Mesendoderm (in vitro differentiated cells): ENCODE results near the gene NCOR1.
A peak's percentile ranks its signal among the peaks of the same experiment; 100 is the strongest.
"Not testable (repeated sequence)": the region's sequence is repeated elsewhere in the genome, so short reads cannot be mapped to it uniquely, and the experiment has no call there.

ENCODE experiments used
- DNase-seq: peaks from one replicate; pipeline ENCODE4 v3.0.0; 2013
- H2AK5ac ChIP-seq: 2 replicates; pipeline ENCODE4 v1.6.1; 2013; ENCODE audit warnings: low read length, inconsistent platforms
- H2BK120ac ChIP-seq: 2 replicates; pipeline ENCODE4 v1.6.1; 2013; ENCODE audit warnings: low read depth, mild to moderate bottlenecking, low read length, moderate library complexity, mixed read lengths
- H2BK15ac ChIP-seq: replicated peaks from 2 replicates; pipeline ENCODE4 v1.6.1; 2013; ENCODE audit warnings: low read depth, mild to moderate bottlenecking, moderate library complexity
- H2BK5ac ChIP-seq: 2 replicates; pipeline ENCODE4 v1.6.1; 2013; ENCODE audit warnings: low read length, inconsistent platforms
- H3K18ac ChIP-seq: 2 replicates; pipeline ENCODE4 v1.6.1; 2013; ENCODE audit warnings: mild to moderate bottlenecking, low read length, mixed read lengths
- H3K23ac ChIP-seq: one replicate; pipeline ENCODE4 v1.6.1; 2013; ENCODE audit warnings: low read length
- H3K27ac ChIP-seq: 2 replicates; pipeline ENCODE4 v1.5.1; 2013; ENCODE audit warnings: low read depth, mild to moderate bottlenecking, inconsistent platforms, low read length, moderate library complexity
- H3K27me3 ChIP-seq: 2 replicates; pipeline ENCODE4 v1.6.1; 2013; ENCODE audit warnings: low read length, control low read depth, mild to moderate bottlenecking, inconsistent platforms; ENCODE audit not compliant: insufficient read depth, poor library complexity
- H3K36me3 ChIP-seq: 2 replicates; pipeline ENCODE4 v1.6.1; 2013; ENCODE audit warnings: low read length, inconsistent platforms; ENCODE audit not compliant: control insufficient read depth, insufficient read depth
- H3K4ac ChIP-seq: one replicate; pipeline ENCODE4 v1.6.1; 2013; ENCODE audit warnings: low read depth, mild to moderate bottlenecking, low read length, moderate library complexity
- H3K4me1 ChIP-seq: 2 replicates; pipeline ENCODE4 v1.6.1; 2013; ENCODE audit warnings: low read depth, low read length, inconsistent platforms; ENCODE audit not compliant: control insufficient read depth
- H3K4me2 ChIP-seq: 2 replicates; pipeline ENCODE4 v1.6.1; 2013; ENCODE audit warnings: low read length
- H3K4me3 ChIP-seq: 2 replicates; pipeline ENCODE4 v1.5.1; 2013; ENCODE audit warnings: mild to moderate bottlenecking, low read length
- H3K56ac ChIP-seq: one replicate; pipeline ENCODE4 v1.6.1; 2013; ENCODE audit warnings: low read length
- H3K79me1 ChIP-seq: 2 replicates; pipeline ENCODE4 v1.6.1; 2013; ENCODE audit warnings: low read length, inconsistent platforms
- H3K79me2 ChIP-seq: 2 replicates; pipeline ENCODE4 v1.6.1; 2013; ENCODE audit warnings: mild to moderate bottlenecking, low read length; ENCODE audit not compliant: control insufficient read depth, insufficient read depth
- H3K9ac ChIP-seq: 2 replicates; pipeline ENCODE4 v1.6.1; 2013; ENCODE audit warnings: low read length, inconsistent platforms
- H4K5ac ChIP-seq: one replicate; pipeline ENCODE4 v1.6.1; 2013; ENCODE audit warnings: low read length
- H4K8ac ChIP-seq: one replicate; pipeline ENCODE4 v1.6.1; 2013; ENCODE audit warnings: low read depth, mild to moderate bottlenecking, control low read depth, low read length, moderate library complexity
- WGBS: extraction: QIAGEN DNeasy Blood & Tissue Kit; methylation state at CpG from one replicate; pipeline ENCODE4 v1.1.7; 2013; ENCODE audit warnings: low lambda C conversion rate, missing lambda C conversion rate; ENCODE audit not compliant: insufficient coverage; ENCODE audit errors: extremely low coverage; 5-methylcytosine and 5-hydroxymethylcytosine counted together

The NCOR1 gene

DNA sequence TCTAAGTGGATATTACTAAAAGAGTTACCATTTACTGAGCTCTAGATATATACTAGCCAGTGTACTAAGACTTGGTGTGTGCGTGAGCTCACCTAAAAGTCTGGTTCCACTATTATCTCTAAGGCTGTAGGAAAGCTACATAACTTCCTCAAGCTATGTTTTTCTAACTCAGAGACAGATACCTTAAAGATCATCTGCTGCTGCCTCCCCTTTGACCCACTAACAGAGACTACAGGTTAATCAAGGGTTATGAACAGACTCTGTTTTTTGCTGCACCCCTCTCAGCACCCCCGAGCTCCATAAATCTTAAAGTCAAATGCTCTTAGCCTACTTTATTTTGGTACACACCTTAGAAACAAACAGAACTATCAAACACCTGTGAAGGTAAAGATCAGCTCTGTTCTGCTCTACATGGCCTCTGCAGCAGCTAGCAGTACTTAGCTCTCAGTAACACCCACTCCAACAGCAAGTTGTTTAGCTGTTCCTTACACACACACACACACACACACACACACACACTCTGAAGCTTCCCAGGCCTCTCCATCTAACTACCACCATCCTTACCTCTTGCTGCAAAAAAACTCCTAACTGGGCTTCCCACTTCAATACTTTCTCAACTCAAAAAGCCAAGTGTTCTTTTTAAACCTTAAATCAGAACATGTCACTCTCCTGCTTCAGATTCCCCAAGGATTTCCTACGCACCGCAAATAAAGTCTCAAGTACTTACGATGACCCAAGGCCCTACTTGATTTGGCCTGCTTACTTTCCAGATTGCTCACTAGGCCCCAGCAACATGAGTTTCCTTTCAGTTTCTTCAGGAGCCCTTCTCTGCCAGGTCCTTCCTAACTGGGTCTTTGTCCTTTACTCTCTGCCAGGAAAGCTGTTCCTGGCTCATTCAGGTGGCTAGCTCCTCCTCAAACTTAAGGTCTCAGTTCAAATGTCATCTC is 12.5 kb downstream of the NCOR1 start:
- not testable (repeated sequence) for H3K4me3 ChIP-seq, H3K23ac ChIP-seq, H2BK5ac ChIP-seq, H2BK120ac ChIP-seq, H3K36me3 ChIP-seq, H4K8ac ChIP-seq, H3K9ac ChIP-seq, H2AK5ac ChIP-seq, H3K4ac ChIP-seq, H3K18ac ChIP-seq, H3K4me2 ChIP-seq, H2BK15ac ChIP-seq, H3K27ac ChIP-seq, H3K4me1 ChIP-seq, H3K79me1 ChIP-seq, H3K56ac ChIP-seq, H4K5ac ChIP-seq, H3K27me3 ChIP-seq
- DNase-seq = peak; percentile 8
- H3K79me2 ChIP-seq = peaks cover 33% of the 10 kb centered on the region
- WGBS = no CpG with 5 or more reads among the region's 5 CpGs

DNA sequence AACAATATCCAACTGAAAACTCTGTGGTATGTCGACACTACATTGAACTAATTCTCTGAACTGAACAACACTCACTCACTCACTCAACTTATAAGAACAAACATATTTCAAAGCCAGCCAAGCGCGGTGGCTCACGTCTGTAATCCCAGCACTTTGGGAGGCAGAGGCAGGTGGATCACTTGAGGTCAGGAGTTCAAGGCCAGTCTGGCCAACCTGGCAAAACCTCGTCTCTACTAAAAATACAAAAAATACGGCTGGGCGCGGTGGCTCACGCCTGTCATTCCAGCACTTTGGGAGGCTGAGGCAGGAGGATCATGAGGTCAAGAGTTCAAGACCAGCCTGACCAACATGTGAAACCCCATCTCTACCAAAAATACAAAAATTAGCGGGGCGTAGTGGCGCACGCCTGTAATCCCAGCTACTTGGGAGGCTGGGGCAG is 13.6 kb downstream of the NCOR1 start:
- not testable (repeated sequence) for H4K8ac ChIP-seq, H3K4me3 ChIP-seq, H3K27me3 ChIP-seq, H3K4me2 ChIP-seq, H3K27ac ChIP-seq, H3K4me1 ChIP-seq, H2BK5ac ChIP-seq, H4K5ac ChIP-seq, DNase-seq, H3K36me3 ChIP-seq, H2BK120ac ChIP-seq, H3K4ac ChIP-seq, H3K56ac ChIP-seq, H3K18ac ChIP-seq, H3K9ac ChIP-seq, H3K79me1 ChIP-seq, H2AK5ac ChIP-seq, H3K23ac ChIP-seq, H2BK15ac ChIP-seq
- WGBS = no CpG with 5 or more reads among the region's 13 CpGs
- peaks cover 38% of the 10 kb centered on the region for H3K79me2 ChIP-seq

DNA sequence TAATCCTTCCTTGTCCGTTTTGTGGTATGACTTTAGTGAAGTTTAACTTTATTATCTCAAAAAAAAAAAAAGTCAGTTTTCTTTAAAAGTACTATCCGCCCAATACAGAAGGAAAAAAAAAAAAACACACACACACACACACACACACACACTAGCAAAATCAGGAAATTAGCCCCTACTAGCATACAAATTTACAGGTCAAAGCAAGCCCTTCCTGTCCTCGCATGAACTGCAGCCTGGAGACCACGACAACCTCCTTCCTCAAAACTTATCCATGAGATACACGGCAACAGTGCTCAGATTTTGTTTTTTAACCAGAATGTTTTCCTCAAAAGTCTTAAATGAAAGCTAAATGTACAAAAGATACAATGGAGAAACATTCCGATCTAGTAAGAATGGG is 16.2 kb downstream of the NCOR1 start:
- H3K4me3 ChIP-seq = no peak overlapping the region
- H3K56ac ChIP-seq = no peak overlapping the region
- H3K18ac ChIP-seq = no peak overlapping the region
- peak; percentile 30 for DNase-seq
- H3K4me2 ChIP-seq = no peak overlapping the region
- no peak overlapping the region for H3K9ac ChIP-seq
- H2BK120ac ChIP-seq = no peak overlapping the region
- H3K36me3 ChIP-seq = no peaks in the 10 kb centered on the region
- H3K27ac ChIP-seq = no peak overlapping the region
- H3K79me2 ChIP-seq = peaks cover 33% of the 10 kb centered on the region
- no peak overlapping the region for H4K5ac ChIP-seq
- H3K79me1 ChIP-seq = peaks cover 2% of the 10 kb centered on the region
- H4K8ac ChIP-seq = no peak overlapping the region
- no peak overlapping the region for H2BK15ac ChIP-seq
- no peak overlapping the region for H2BK5ac ChIP-seq
- H3K4ac ChIP-seq = no peak overlapping the region
- H3K27me3 ChIP-seq = no peaks in the 10 kb centered on the region
- H3K23ac ChIP-seq = no peak overlapping the region
- no peaks in the 10 kb centered on the region for H3K4me1 ChIP-seq
- WGBS = no CpG with 5 or more reads among the region's 6 CpGs
- no peak overlapping the region for H2AK5ac ChIP-seq

DNA sequence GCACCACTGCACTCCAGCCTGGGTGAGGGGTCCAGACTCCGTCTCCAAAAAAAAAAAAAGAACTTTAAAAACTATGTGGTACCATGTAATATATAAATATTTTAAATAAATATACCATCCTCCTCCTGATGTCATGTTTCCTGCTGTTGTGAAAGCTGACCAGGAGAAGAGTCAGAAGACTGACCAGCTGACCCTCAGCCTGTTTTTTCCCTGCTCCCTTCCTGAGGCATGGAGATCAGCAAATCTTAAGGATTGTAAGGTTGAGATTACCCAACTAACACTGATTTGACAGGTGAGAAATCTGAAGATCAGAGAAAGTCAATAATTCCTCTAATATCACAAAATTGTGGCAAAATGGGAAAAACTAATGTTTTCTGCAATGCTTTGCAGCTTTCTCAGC is 18.1 kb downstream of the NCOR1 start:
- Histone ChIP-seq H3K27me3 (no peaks in the 10 kb centered on the region), H3K36me3 (no peaks in the 10 kb centered on the region), H3K4me2 (no peak overlapping the region), H2BK15ac (no peak overlapping the region), H3K4me1 (no peaks in the 10 kb centered on the region), H2AK5ac (no peak overlapping the region), H2BK120ac (no peak overlapping the region), H4K5ac (no peak overlapping the region), H4K8ac (no peak overlapping the region), H3K9ac (no peak overlapping the region), H3K18ac (no peak overlapping the region), H3K79me2 (peaks cover 24% of the 10 kb centered on the region), H3K23ac (no peak overlapping the region), H2BK5ac (no peak overlapping the region), H3K79me1 (peaks cover 2% of the 10 kb centered on the region), H3K4me3 (no peak overlapping the region), H3K56ac (no peak overlapping the region), H3K27ac (no peak overlapping the region), H3K4ac (no peak overlapping the region)
- DNase-seq = no peak
- no CpG with 5 or more reads among the region's 1 CpG for WGBS

DNA sequence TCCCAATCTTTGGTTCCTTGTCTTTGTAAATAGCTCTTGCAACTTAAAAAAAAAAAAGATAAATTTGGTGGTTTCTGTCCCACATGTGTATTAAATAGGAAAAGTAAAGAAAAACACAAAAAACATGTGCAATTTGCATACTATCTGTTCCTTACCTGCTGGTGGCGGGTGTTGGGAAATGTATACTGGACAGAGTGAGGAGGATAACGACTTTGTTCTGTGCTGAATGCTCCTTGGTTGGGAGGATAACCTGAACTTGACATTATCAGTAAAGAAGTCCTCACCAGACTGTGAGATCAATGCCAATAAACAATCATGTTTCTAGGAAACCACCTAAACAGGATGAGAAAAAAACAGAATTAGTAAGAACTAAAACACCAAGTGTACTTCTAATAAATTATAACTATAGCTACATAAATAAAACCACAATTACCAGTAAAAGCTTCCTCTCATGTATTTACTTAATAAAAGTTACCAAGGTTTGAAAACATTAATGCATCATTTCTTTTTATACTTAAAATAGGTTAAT is 21.0 kb downstream of the NCOR1 start:
- not testable (repeated sequence) for DNase-seq, H3K27me3 ChIP-seq, H3K27ac ChIP-seq, H2BK15ac ChIP-seq, H2BK5ac ChIP-seq, H4K8ac ChIP-seq, H3K4me2 ChIP-seq, H2BK120ac ChIP-seq, H3K56ac ChIP-seq, H3K4me3 ChIP-seq, H3K23ac ChIP-seq, H2AK5ac ChIP-seq, H3K9ac ChIP-seq, H3K36me3 ChIP-seq, H3K18ac ChIP-seq, H3K4me1 ChIP-seq, H3K4ac ChIP-seq, H4K5ac ChIP-seq
- H3K79me2 ChIP-seq = peaks cover 19% of the 10 kb centered on the region
- peaks cover 10% of the 10 kb centered on the region for H3K79me1 ChIP-seq
- WGBS = no CpG with 5 or more reads among the region's 2 CpGs
